Parathyroid adenoma (tissue), 2 donors: ENCODE results near the gene LHFPL6.

Experiments
- H2AFZ ChIP-seq: fragments of 300-600 bp; sonication (generic); one replicate; pipeline ENCODE4 v1.7.0; 2017; ENCODE audit warnings: antibody characterized with exemption, mild to moderate bottlenecking
- H3K27ac ChIP-seq: fragments of 300-600 bp; sonication (generic); one replicate; pipeline ENCODE4 v1.7.0; 2017
- H3K27me3 ChIP-seq: fragments of 300-600 bp; sonication (generic); one replicate; pipeline ENCODE4 v1.7.0; 2017; ENCODE audit warnings: low read length; ENCODE audit not compliant: control insufficient read depth, insufficient read depth
- H3K36me3 ChIP-seq: fragments of 300-600 bp; sonication (generic); one replicate; pipeline ENCODE4 v1.7.0; 2017; ENCODE audit warnings: low read length; ENCODE audit not compliant: control insufficient read depth, insufficient read depth
- H3K4me1 ChIP-seq: fragments of 300-600 bp; sonication (generic); one replicate; pipeline ENCODE4 v1.7.0; 2017; ENCODE audit warnings: control low read depth
- H3K4me2 ChIP-seq: fragments of 300-600 bp; sonication (generic); one replicate; pipeline ENCODE4 v1.7.0; 2017; ENCODE audit warnings: low read length
- H3K4me3 ChIP-seq: fragments of 300-600 bp; sonication (generic); one replicate; pipeline ENCODE4 v1.7.0; 2017; ENCODE audit warnings: low read depth, low read length
- H3K79me2 ChIP-seq: fragments of 300-600 bp; sonication (generic); one replicate; pipeline ENCODE4 v1.7.0; 2017; ENCODE audit warnings: control low read depth
- H3K9ac ChIP-seq: fragments of 300-600 bp; sonication (generic); one replicate; pipeline ENCODE4 v1.7.0; 2017; ENCODE audit warnings: mild to moderate bottlenecking
- H3K9me3 ChIP-seq: fragments of 300-600 bp; sonication (generic); one replicate; pipeline ENCODE4 v1.7.0; 2017; ENCODE audit warnings: low read length; ENCODE audit not compliant: control insufficient read depth
- TF ChIP-seq, protein P1 (sequence below): fragments of 300-600 bp; sonication (generic); IDR thresholded peaks from one replicate; pipeline ENCODE4 v1.7.0; 2017; ENCODE audit warnings: antibody characterized with exemption, mild to moderate bottlenecking
- donor health status: primary hyperparathyroidism.

Gene LHFPL6

DNA sequence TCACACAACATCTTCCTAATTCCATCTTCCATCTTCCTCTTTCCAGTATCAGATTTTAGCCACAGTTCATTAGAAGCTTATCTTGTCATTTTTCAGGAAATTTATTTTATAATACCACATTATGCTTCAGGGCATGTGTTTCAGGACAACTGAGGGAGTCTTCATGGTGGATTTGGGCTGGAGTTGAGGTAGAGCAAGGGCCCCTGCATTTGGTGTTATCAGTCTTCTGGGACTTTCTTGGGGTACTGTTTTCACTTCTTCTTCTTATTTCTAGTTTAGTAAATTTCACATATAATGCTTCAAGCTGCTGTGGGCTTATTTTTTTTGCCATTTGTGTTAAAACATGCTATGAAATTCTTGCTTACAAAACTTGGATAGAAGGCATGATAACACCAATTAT is 188.7 kb downstream of the LHFPL6 start:
- H3K4me3 ChIP-seq = no peak overlapping the region
- H3K27ac ChIP-seq = no peak overlapping the region

DNA sequence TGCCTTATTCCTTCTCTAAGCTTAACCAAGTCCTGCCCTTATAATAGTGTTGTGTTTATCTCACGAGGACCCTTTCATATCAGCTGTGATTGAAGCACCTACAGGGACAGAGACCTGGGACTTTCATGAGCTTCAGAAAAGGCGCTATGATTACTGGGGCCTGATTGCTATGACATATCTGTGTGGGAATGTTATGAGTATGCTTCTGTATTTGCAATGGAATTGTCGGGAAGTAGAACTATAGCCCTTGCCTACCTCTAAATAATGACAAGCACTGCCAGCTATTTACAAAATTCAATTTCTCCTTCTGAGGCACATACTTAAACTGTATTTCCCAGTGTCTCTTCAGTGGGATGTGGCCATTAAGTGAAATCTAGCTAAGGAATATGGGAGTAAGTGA is 191.5 kb downstream of the LHFPL6 start:
- TF ChIP-seq, protein P1, sequence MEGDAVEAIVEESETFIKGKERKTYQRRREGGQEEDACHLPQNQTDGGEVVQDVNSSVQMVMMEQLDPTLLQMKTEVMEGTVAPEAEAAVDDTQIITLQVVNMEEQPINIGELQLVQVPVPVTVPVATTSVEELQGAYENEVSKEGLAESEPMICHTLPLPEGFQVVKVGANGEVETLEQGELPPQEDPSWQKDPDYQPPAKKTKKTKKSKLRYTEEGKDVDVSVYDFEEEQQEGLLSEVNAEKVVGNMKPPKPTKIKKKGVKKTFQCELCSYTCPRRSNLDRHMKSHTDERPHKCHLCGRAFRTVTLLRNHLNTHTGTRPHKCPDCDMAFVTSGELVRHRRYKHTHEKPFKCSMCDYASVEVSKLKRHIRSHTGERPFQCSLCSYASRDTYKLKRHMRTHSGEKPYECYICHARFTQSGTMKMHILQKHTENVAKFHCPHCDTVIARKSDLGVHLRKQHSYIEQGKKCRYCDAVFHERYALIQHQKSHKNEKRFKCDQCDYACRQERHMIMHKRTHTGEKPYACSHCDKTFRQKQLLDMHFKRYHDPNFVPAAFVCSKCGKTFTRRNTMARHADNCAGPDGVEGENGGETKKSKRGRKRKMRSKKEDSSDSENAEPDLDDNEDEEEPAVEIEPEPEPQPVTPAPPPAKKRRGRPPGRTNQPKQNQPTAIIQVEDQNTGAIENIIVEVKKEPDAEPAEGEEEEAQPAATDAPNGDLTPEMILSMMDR = no peak
- no peak overlapping the region for H3K27ac ChIP-seq

More for the DNA sequence above, 188.7 kb downstream of the LHFPL6 start:
- Histone ChIP-seq H3K79me2 (no peaks in the 10 kb centered on the region), H3K9ac (no peak overlapping the region), H3K4me1 (no peaks in the 10 kb centered on the region), H2AFZ (no peak overlapping the region), H3K9me3 (no peaks in the 10 kb centered on the region), H3K36me3 (no peaks in the 10 kb centered on the region), H3K27me3 (no peaks in the 10 kb centered on the region), H3K4me2 (no peak overlapping the region)
- TF ChIP-seq, protein P1 = no peak

DNA sequence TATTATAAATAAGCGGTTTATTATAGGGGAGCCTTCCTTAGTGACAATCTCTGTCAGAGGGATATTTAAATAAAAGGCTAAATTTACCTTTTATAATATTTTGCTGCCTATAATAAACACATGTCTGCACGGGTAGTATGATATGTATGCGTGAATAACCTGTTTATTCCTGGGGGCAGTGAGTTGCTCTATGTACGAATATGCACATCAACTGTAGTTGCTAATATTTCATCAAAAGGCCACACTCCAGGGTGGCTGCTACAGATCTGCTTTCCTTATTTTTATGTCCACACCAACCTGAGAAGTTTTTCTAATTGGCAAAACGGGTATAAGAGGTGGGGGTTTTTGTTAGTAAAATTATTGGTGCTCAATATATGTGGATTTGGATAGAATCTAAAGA is 192.0 kb downstream of the LHFPL6 start:
- no peak overlapping the region for H3K27ac ChIP-seq

More for the DNA sequence above, 191.5 kb downstream of the LHFPL6 start:
- no peak overlapping the region for H3K4me2 ChIP-seq
- H3K4me1 ChIP-seq = no peaks in the 10 kb centered on the region
- no peak overlapping the region for H2AFZ ChIP-seq
- H3K27me3 ChIP-seq = no peaks in the 10 kb centered on the region
- no peak overlapping the region for H3K4me3 ChIP-seq
- no peaks in the 10 kb centered on the region for H3K9me3 ChIP-seq
- no peaks in the 10 kb centered on the region for H3K36me3 ChIP-seq
- no peaks in the 10 kb centered on the region for H3K79me2 ChIP-seq
- H3K9ac ChIP-seq = no peak overlapping the region

DNA sequence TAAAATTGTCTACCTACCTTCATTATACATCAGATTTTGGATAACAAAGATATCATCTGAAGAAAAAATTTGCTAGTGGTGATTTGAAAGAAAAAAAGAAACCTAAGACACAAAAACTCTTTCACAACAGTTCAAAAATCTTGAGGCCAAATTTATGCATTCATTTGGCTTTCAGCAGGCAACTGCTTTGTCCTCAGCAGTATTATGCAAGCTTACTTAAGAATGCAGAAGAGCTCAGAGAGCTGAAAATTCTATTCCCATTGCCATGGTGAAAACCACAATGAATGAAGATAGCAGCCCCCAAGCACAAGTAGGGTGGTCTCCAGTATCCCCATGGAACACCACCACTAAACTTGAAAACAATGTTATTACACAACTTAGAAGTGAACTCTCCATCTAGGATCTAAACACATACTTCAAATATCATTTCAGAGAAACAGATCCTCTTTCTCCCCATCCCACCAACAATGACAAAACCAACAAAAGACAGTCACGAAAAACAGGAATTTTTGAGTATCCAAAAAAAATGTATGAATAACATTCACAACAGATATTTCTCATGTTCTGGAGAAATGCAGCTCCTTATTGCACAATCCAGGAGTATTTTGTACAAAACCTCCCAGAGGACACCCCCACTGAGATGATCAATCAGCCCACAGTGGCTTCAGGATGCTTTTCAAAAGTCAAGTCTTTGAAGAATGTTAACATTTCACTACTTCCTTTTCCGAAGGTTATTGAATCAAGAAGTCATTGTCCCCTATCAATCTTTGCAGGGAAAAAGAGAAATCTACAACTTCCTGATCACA is 192.7 kb downstream of the LHFPL6 start:
- TF ChIP-seq, protein P1 = no peak
- no peaks in the 10 kb centered on the region for H3K79me2 ChIP-seq
- H3K27ac ChIP-seq = no peak overlapping the region
- no peak overlapping the region for H3K4me2 ChIP-seq
- H3K4me3 ChIP-seq = no peak overlapping the region
- H3K9me3 ChIP-seq = no peaks in the 10 kb centered on the region
- no peak overlapping the region for H2AFZ ChIP-seq
- H3K9ac ChIP-seq = no peak overlapping the region
- H3K27me3 ChIP-seq = no peaks in the 10 kb centered on the region
- no peaks in the 10 kb centered on the region for H3K4me1 ChIP-seq
- no peaks in the 10 kb centered on the region for H3K36me3 ChIP-seq

More for the DNA sequence above, 192.0 kb downstream of the LHFPL6 start:
- H3K4me2 ChIP-seq = no peak overlapping the region
- no peaks in the 10 kb centered on the region for H3K36me3 ChIP-seq
- H3K9ac ChIP-seq = no peak overlapping the region
- no peak overlapping the region for H2AFZ ChIP-seq
- no peaks in the 10 kb centered on the region for H3K27me3 ChIP-seq
- TF ChIP-seq, protein P1 = no peak
- H3K4me1 ChIP-seq = no peaks in the 10 kb centered on the region
- H3K79me2 ChIP-seq = no peaks in the 10 kb centered on the region
- H3K4me3 ChIP-seq = no peak overlapping the region
- no peaks in the 10 kb centered on the region for H3K9me3 ChIP-seq

DNA sequence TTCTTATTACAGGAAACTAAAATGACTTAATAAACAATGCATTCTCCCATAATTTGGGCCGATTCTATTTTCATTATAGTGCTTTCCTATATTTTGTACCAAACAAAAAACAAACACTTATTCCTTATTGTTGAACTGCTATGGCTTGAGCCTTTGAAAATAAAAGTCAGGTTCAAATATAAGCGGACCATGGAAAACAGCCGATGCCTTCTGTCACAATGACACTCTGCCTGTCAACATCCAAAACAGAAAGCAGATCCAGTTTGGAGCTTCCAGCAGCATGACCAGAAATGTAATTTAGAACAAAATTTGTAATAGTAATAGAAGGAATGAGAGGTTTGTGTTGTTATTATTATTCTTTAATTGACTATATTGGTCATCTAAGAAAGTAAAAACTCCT is 194.5 kb downstream of the LHFPL6 start:
- no peaks in the 10 kb centered on the region for H3K27me3 ChIP-seq
- no peaks in the 10 kb centered on the region for H3K36me3 ChIP-seq
- H3K4me1 ChIP-seq = no peaks in the 10 kb centered on the region
- no peaks in the 10 kb centered on the region for H3K79me2 ChIP-seq
- H3K9me3 ChIP-seq = no peaks in the 10 kb centered on the region
- TF ChIP-seq, protein P1 = no peak
- no peak overlapping the region for H3K27ac ChIP-seq
- H3K4me2 ChIP-seq = no peak overlapping the region
- H3K4me3 ChIP-seq = no peak overlapping the region
- H2AFZ ChIP-seq = no peak overlapping the region
- H3K9ac ChIP-seq = no peak overlapping the region
